GM12878 (cell line): ENCODE results near the gene BMPR2. TPM values are rescaled to one million over a fixed set of nuclear protein-coding genes. Genes with fewer than 3 reads are reported as not detected.

Source experiments
- ATAC-seq: fragments of 200-7000 bp; cut with Tn5 transposase; 3 replicates; pipeline ENCODE4 v1.9.1; 2020; ENCODE audit warnings: mild to moderate bottlenecking, moderate library complexity
- BruUV-seq: library from RNA; stranded (reverse); fragments of 400-500 nt; replicated peaks from 2 replicates; lab custom pipeline; 2021; lab: Mats Ljungman, UMichigan
- CTCF ChIA-PET: fragments of 300-600 bp; sonication (Branson Sonifier 250); formaldehyde crosslinking; extraction: SDS; loops from one replicate; lab custom pipeline; 2021; ENCODE audit warnings: inconsistent platforms; lab: Yijun Ruan, JAX
- POLR2A ChIA-PET: fragments of 350-600 bp; formaldehyde crosslinking; extraction: SDS; loops from one replicate; lab custom pipeline; 2021; ENCODE audit warnings: inconsistent platforms; lab: Charles Lee
- RAD21 ChIA-PET: fragments of 300-600 bp; sonication (Branson Sonifier 250); formaldehyde crosslinking; loops from one replicate; lab custom pipeline; 2023; ENCODE audit warnings: antibody characterized with exemption; ENCODE audit not compliant: unreplicated experiment; lab: Charles Lee
- SMC1A ChIA-PET: fragments of 300-600 bp; sonication (Branson Sonifier 250); formaldehyde crosslinking; loops from one replicate; lab custom pipeline; 2023; ENCODE audit not compliant: unreplicated experiment, uncharacterized antibody; lab: Charles Lee
- DNase-seq: peaks from one replicate; pipeline ENCODE4 v3.0.0-alpha.2; 2011; ENCODE audit warnings: low read depth, low spot score
- FAIRE-seq: peaks from 3 replicates; lab custom pipeline; 2011; peaks lifted over from hg19 to GRCh38; lab: Jason Lieb, UNC
- H2AFZ ChIP-seq: 2 replicates; pipeline ENCODE4 v1.6.0; 2011; ENCODE audit warnings: low read depth, low read length, control low read depth; ENCODE audit not compliant: control insufficient read depth
- H3K27ac ChIP-seq: 2 replicates; pipeline ENCODE4 v1.5.1; 2011; ENCODE audit warnings: control low read depth; ENCODE audit not compliant: control insufficient read depth, insufficient read depth
- H3K27me3 ChIP-seq, 2 experiments: replicated peaks in 1 of 2; 2 replicates each; pipeline versions ENCODE4 v1.6.0 to v1.6.1; 2011; ENCODE audit warnings: low read length in 1 of 2; ENCODE audit not compliant: control insufficient read depth in 2 of 2, insufficient read depth in 2 of 2
- H3K36me3 ChIP-seq, 2 experiments: 2 replicates each; pipeline ENCODE4 v1.5.1; 2011; ENCODE audit warnings: low read length in 1 of 2; ENCODE audit not compliant: control insufficient read depth in 2 of 2, insufficient read depth in 2 of 2
- H3K4me1 ChIP-seq: 2 replicates; pipeline ENCODE4 v1.6.1; 2011; ENCODE audit warnings: mild to moderate bottlenecking, low read length, moderate library complexity, mixed read lengths; ENCODE audit not compliant: control insufficient read depth, insufficient read depth
- H3K4me2 ChIP-seq: 2 replicates; pipeline ENCODE4 v1.6.0; 2011; ENCODE audit warnings: control low read depth; ENCODE audit not compliant: control insufficient read depth, insufficient read depth
- H3K4me3 ChIP-seq: fragments of 200-600 bp; sonication (generic); 2 replicates; pipeline ENCODE4 v1.5.1; 2016
- H3K79me2 ChIP-seq: 2 replicates; pipeline ENCODE4 v1.6.0; 2011; ENCODE audit warnings: low read length; ENCODE audit not compliant: control insufficient read depth, insufficient read depth
- H3K9ac ChIP-seq: 2 replicates; pipeline ENCODE4 v1.8.0; 2011; ENCODE audit warnings: low read length, control low read depth, mixed read lengths; ENCODE audit not compliant: control insufficient read depth, insufficient read depth
- H3K9me3 ChIP-seq: replicated peaks from 3 replicates; pipeline ENCODE4 v1.5.1; 2011; ENCODE audit warnings: mild to moderate bottlenecking, low read length; ENCODE audit not compliant: control insufficient read depth, insufficient read depth
- H4K20me1 ChIP-seq: 2 replicates; pipeline ENCODE4 v1.6.0; 2011; ENCODE audit not compliant: control insufficient read depth, insufficient read depth
- GABPA ChIP-seq: IDR thresholded peaks from 2 replicates; pipeline ENCODE4 v1.6.1; 2014; ENCODE audit warnings: antibody characterized with exemption, low read depth, mild to moderate bottlenecking, inconsistent platforms
- MTA2 ChIP-seq: fragments of 450-650 bp; IDR thresholded peaks from 2 replicates; pipeline ENCODE4 v1.6.1; 2016; ENCODE audit warnings: low read depth, mild to moderate bottlenecking, moderate library complexity
- SPI1 ChIP-seq: IDR thresholded peaks from 2 replicates; pipeline ENCODE4 v1.6.1; 2011; ENCODE audit warnings: low read depth, mild to moderate bottlenecking, low read length, moderate library complexity, borderline replicate concordance; ENCODE audit not compliant: insufficient read depth
- ZSCAN29 ChIP-seq: fragments of 450-650 bp; IDR thresholded peaks from 2 replicates; pipeline ENCODE4 v1.6.1; 2017; ENCODE audit warnings: mild to moderate bottlenecking, moderate library complexity
- WGBS: methylation state at CpG from one replicate; pipeline ENCODE4 v1.1.6; 2016; ENCODE audit warnings: low lambda C conversion rate; ENCODE audit not compliant: insufficient replicate concordance, insufficient coverage; ENCODE audit errors: missing lambda C conversion rate; 5-methylcytosine and 5-hydroxymethylcytosine counted together
- in situ Hi-C: fragments of 300-500 bp; cut with MboI; formaldehyde crosslinking; loops from 9 replicates; pipeline ENCODE4 v1.14.3; 2018; ENCODE audit warnings: mixed read lengths
- intact Hi-C: fragments of 100-400 bp; cut with micrococcal nuclease; formaldehyde crosslinking; loops from one replicate; pipeline ENCODE4 v1.14.2; 2022; ENCODE audit not compliant: unreplicated experiment
- polyA plus RNA-seq, 11 experiments: library from polyadenylated mRNA; depleted of rRNA in 4 of 11; unstranded in 6 of 11; stranded (reverse) in 5 of 11; fragments of >200 nt; fragmentation: Nextera tagmentation in 4 of 11; fragmentation: Illumina TruSeq in 1 of 11; extraction: Ambion mirVana in 4 of 11; extraction: Trizol in 1 of 11; gene quantifications; 1 replicate in 1 of 11; 2 replicates in 10 of 11; pipeline versions ENCODE4 v1.2.1 to v1.2.3, GENCODE V29; 2011 to 2016; ENCODE audit warnings: inconsistent platforms in 2 of 11, missing spikeins in 2 of 11, low read depth in 1 of 11
- total RNA-seq, 4 experiments: library from RNA; depleted of rRNA in 3 of 4; stranded (reverse); fragments of >200 nt in 3 of 4; fragmentation: Illumina TruSeq in 1 of 4; extraction: Trizol in 1 of 4; gene quantifications; 2 replicates each; pipeline versions ENCODE4 v1.2.1 to v1.2.3, GENCODE V29; 2013 to 2021
- TF ChIP-seq, protein P1 (sequence below): fragments of 450-650 bp; IDR thresholded peaks from 2 replicates; pipeline ENCODE4 v1.6.1; 2016; ENCODE audit warnings: mild to moderate bottlenecking, moderate library complexity, borderline replicate concordance

BMPR2 gene
- total and polyA plus RNA-seq, 10 of the 15 experiments (the other 5 are each of a cell fraction or from before 2014, with no cell fraction given): 2.4 to 33.0 (median 7.1) TPM

GRCh38 chr2:202452744-202453143 is 76.6 kb downstream of the BMPR2 start:
- no peak overlapping the region for H2AFZ ChIP-seq
- H3K36me3 ChIP-seq: no peaks in the 10 kb centered on the region
- no peak overlapping the region for H3K4me2 ChIP-seq
- H3K4me1 ChIP-seq: no peaks in the 10 kb centered on the region
- H3K27ac ChIP-seq: no peak overlapping the region
- SMC1A ChIA-PET: no interaction called here
- POLR2A ChIA-PET: no interaction called here
- intact Hi-C loops (no loop called here), in situ Hi-C loops (no loop called here)
- no TSS peak for BruUV-seq
- H3K79me2 ChIP-seq: no peaks in the 10 kb centered on the region
- CTCF ChIA-PET: no interaction called here
- FAIRE-seq (no peak), ATAC-seq (0 out of 3 replicates have a peak, but pooled peaks have one; percentile 35), DNase-seq (no peak)
- WGBS: 0% methylated on average over 1 of the region's 1 CpG
- no peaks in the 10 kb centered on the region for H4K20me1 ChIP-seq
- no peaks in the 10 kb centered on the region for H3K9me3 ChIP-seq
- no peak overlapping the region for H3K9ac ChIP-seq
- RAD21 ChIA-PET: no interaction called here
- TF ChIP-seq, protein P1, sequence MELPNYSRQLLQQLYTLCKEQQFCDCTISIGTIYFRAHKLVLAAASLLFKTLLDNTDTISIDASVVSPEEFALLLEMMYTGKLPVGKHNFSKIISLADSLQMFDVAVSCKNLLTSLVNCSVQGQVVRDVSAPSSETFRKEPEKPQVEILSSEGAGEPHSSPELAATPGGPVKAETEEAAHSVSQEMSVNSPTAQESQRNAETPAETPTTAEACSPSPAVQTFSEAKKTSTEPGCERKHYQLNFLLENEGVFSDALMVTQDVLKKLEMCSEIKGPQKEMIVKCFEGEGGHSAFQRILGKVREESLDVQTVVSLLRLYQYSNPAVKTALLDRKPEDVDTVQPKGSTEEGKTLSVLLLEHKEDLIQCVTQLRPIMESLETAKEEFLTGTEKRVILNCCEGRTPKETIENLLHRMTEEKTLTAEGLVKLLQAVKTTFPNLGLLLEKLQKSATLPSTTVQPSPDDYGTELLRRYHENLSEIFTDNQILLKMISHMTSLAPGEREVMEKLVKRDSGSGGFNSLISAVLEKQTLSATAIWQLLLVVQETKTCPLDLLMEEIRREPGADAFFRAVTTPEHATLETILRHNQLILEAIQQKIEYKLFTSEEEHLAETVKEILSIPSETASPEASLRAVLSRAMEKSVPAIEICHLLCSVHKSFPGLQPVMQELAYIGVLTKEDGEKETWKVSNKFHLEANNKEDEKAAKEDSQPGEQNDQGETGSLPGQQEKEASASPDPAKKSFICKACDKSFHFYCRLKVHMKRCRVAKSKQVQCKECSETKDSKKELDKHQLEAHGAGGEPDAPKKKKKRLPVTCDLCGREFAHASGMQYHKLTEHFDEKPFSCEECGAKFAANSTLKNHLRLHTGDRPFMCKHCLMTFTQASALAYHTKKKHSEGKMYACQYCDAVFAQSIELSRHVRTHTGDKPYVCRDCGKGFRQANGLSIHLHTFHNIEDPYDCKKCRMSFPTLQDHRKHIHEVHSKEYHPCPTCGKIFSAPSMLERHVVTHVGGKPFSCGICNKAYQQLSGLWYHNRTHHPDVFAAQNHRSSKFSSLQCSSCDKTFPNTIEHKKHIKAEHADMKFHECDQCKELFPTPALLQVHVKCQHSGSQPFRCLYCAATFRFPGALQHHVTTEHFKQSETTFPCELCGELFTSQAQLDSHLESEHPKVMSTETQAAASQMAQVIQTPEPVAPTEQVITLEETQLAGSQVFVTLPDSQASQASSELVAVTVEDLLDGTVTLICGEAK: no peak
- no peak for TF ChIP-seq GABPA
- peak; percentile 64 for TF ChIP-seq MTA2
- TF ChIP-seq SPI1: peak; percentile 34; the same call in 1 of the 2 replicates
- no peak for TF ChIP-seq ZSCAN29
- no peak overlapping the region for H3K4me3 ChIP-seq
- no peaks in the 10 kb centered on the region for H3K27me3 ChIP-seq
